H9 (cell line): ENCODE measurements around the gene DAND5. TPM values are rescaled to one million over a fixed set of nuclear protein-coding genes. Genes with fewer than 3 reads are reported as not detected.

ENCODE experiments used
- DNase-seq: peaks from one replicate; pipeline ENCODE4 v3.0.0-alpha.2; 2017
- H2AFZ ChIP-seq: one replicate; pipeline ENCODE4 v1.6.1; 2013; ENCODE audit warnings: mild to moderate bottlenecking, low read length, control low read depth, moderate library complexity
- H2AK5ac ChIP-seq: 2 replicates; pipeline ENCODE4 v1.6.1; 2013; ENCODE audit warnings: low read length, control low read depth, mixed read lengths; ENCODE audit not compliant: insufficient read length
- H2BK120ac ChIP-seq: one replicate; pipeline ENCODE4 v1.6.1; 2013; ENCODE audit warnings: low read depth, mild to moderate bottlenecking, low read length, control low read depth, inconsistent platforms; ENCODE audit not compliant: poor library complexity, severe bottlenecking
- H2BK12ac ChIP-seq: 2 replicates; pipeline ENCODE4 v1.6.1; 2013; ENCODE audit warnings: low read length, control low read depth, mixed read lengths, low read depth; ENCODE audit not compliant: insufficient read length
- H2BK15ac ChIP-seq: 2 replicates; pipeline ENCODE4 v1.6.1; 2013; ENCODE audit warnings: low read depth, low read length, control low read depth
- H2BK20ac ChIP-seq: one replicate; pipeline ENCODE4 v1.6.1; 2013; ENCODE audit warnings: low read depth, mild to moderate bottlenecking, low read length, control low read depth, inconsistent platforms; ENCODE audit not compliant: poor library complexity, severe bottlenecking
- H2BK5ac ChIP-seq: 2 replicates; pipeline ENCODE4 v1.6.1; 2013; ENCODE audit warnings: low read length, control low read depth, mixed read lengths; ENCODE audit not compliant: insufficient read length
- H3K14ac ChIP-seq: 2 replicates; pipeline ENCODE4 v1.6.1; 2013; ENCODE audit warnings: low read length, control low read depth; ENCODE audit not compliant: insufficient read depth
- H3K18ac ChIP-seq: 2 replicates; pipeline ENCODE4 v1.6.1; 2013; ENCODE audit warnings: low read depth, mild to moderate bottlenecking, mixed read lengths, low read length, control low read depth; ENCODE audit not compliant: insufficient read length
- H3K23ac ChIP-seq: 2 replicates; pipeline ENCODE4 v1.6.1; 2013; ENCODE audit warnings: low read length, control low read depth, mixed read lengths, low read depth; ENCODE audit not compliant: insufficient read length
- H3K23me2 ChIP-seq: 2 replicates; pipeline ENCODE4 v1.6.1; 2013; ENCODE audit warnings: low read depth, mild to moderate bottlenecking, mixed read lengths, low read length, control low read depth; ENCODE audit not compliant: insufficient read length, poor library complexity, severe bottlenecking
- H3K27ac ChIP-seq: 2 replicates; pipeline ENCODE4 v1.5.1; 2013; ENCODE audit warnings: low read length, control low read depth, mixed read lengths, low read depth; ENCODE audit not compliant: insufficient read length
- H3K27me3 ChIP-seq: 2 replicates; pipeline ENCODE4 v1.6.1; 2013; ENCODE audit warnings: low read length, control low read depth, inconsistent platforms; ENCODE audit not compliant: insufficient read depth
- H3K4ac ChIP-seq: 2 replicates; pipeline ENCODE4 v1.6.1; 2013; ENCODE audit warnings: low read depth, mild to moderate bottlenecking, control low read depth, inconsistent platforms, low read length, moderate library complexity
- H3K4me1 ChIP-seq: 2 replicates; pipeline ENCODE4 v1.6.1; 2013; ENCODE audit warnings: low read length, control low read depth, inconsistent platforms; ENCODE audit not compliant: insufficient read depth
- H3K4me2 ChIP-seq: 2 replicates; pipeline ENCODE4 v1.6.1; 2013; ENCODE audit warnings: low read length, control low read depth, mixed read lengths; ENCODE audit not compliant: insufficient read length, insufficient read depth
- H3K56ac ChIP-seq: 2 replicates; pipeline ENCODE4 v1.6.1; 2013; ENCODE audit warnings: low read depth, mild to moderate bottlenecking, mixed read lengths, low read length, control low read depth; ENCODE audit not compliant: insufficient read length
- H3K79me1 ChIP-seq: 2 replicates; pipeline ENCODE4 v1.6.1; 2013; ENCODE audit warnings: low read depth, mild to moderate bottlenecking, moderate library complexity, low read length, control low read depth, inconsistent platforms; ENCODE audit not compliant: insufficient read depth, poor library complexity, severe bottlenecking
- H3K79me2 ChIP-seq: 2 replicates; pipeline ENCODE4 v1.6.1; 2013; ENCODE audit warnings: low read length, control low read depth, inconsistent platforms; ENCODE audit not compliant: insufficient read depth
- H3K9ac ChIP-seq: 2 replicates; pipeline ENCODE4 v1.6.1; 2013; ENCODE audit warnings: low read length, control low read depth, mixed read lengths; ENCODE audit not compliant: insufficient read length; ENCODE audit errors: extremely low read depth
- H3K9me3 ChIP-seq: one replicate; pipeline ENCODE4 v1.6.1; 2013; ENCODE audit warnings: low read depth, low read length, inconsistent platforms; ENCODE audit not compliant: control insufficient read depth
- H3T11ph ChIP-seq: one replicate; pipeline ENCODE4 v1.6.1; 2013; ENCODE audit warnings: mild to moderate bottlenecking, low read length, control low read depth, inconsistent platforms
- H4K20me1 ChIP-seq: one replicate; pipeline ENCODE4 v1.6.1; 2013; ENCODE audit not compliant: control insufficient read depth, insufficient read length, insufficient read depth
- H4K5ac ChIP-seq: 2 replicates; pipeline ENCODE4 v1.6.1; 2013; ENCODE audit warnings: low read depth, mild to moderate bottlenecking, mixed read lengths, low read length, control low read depth; ENCODE audit not compliant: insufficient read length
- H4K8ac ChIP-seq: replicated peaks from 2 replicates; pipeline ENCODE4 v1.6.1; 2013; ENCODE audit warnings: low read length, control low read depth, mixed read lengths, low read depth; ENCODE audit not compliant: insufficient read length
- H4K91ac ChIP-seq: 2 replicates; pipeline ENCODE4 v1.6.1; 2013; ENCODE audit warnings: low read depth, mild to moderate bottlenecking, moderate library complexity, mixed read lengths, low read length, control low read depth; ENCODE audit not compliant: insufficient read length
- H3K27ac Mint-ChIP-seq, 3 experiments: 2 replicates in 2 of 3; 3 replicates in 1 of 3; pipeline ENCODE4 v1.8.0; 2020 to 2021; ENCODE audit warnings: mixed read lengths in 3 of 3, mild to moderate bottlenecking in 1 of 3, moderate library complexity in 1 of 3
- H3K27me3 Mint-ChIP-seq: 2 replicates; pipeline ENCODE4 v1.8.0; 2021; ENCODE audit warnings: low read depth, mild to moderate bottlenecking, moderate library complexity, mixed read lengths
- H3K36me3 Mint-ChIP-seq, 3 experiments: 2 replicates in 2 of 3; 3 replicates in 1 of 3; pipeline ENCODE4 v1.8.0; 2020 to 2021; ENCODE audit warnings: low read depth in 3 of 3, mixed read lengths in 3 of 3; ENCODE audit not compliant: insufficient read depth in 1 of 3
- H3K4me1 Mint-ChIP-seq, 2 experiments: 2 replicates each; pipeline ENCODE4 v1.8.0; 2020; ENCODE audit warnings: mixed read lengths in 2 of 2
- H3K4me3 Mint-ChIP-seq, 2 experiments: 2 replicates in 1 of 2; 3 replicates in 1 of 2; pipeline ENCODE4 v1.8.0; 2020 to 2021; ENCODE audit warnings: mild to moderate bottlenecking in 2 of 2, mixed read lengths in 2 of 2, moderate library complexity in 1 of 2
- H3K9me3 Mint-ChIP-seq, 2 experiments: 2 replicates in 1 of 2; 3 replicates in 1 of 2; pipeline ENCODE4 v1.8.0; 2020; ENCODE audit warnings: mild to moderate bottlenecking in 2 of 2, mixed read lengths in 2 of 2, moderate library complexity in 1 of 2
- CTCF ChIP-seq: fragments of 200-600 bp; sonication (generic); conservative IDR thresholded peaks from 3 replicates; pipeline ENCODE4 v1.8.0; 2021; ENCODE audit warnings: antibody characterized with exemption, mild to moderate bottlenecking
- WGBS: extraction: QIAGEN DNeasy Blood & Tissue Kit; methylation state at CpG from one replicate; pipeline ENCODE4 v1.1.7; 2013; ENCODE audit warnings: missing lambda C conversion rate, low lambda C conversion rate, mixed read lengths; ENCODE audit not compliant: insufficient read length; ENCODE audit errors: extremely low coverage; 5-methylcytosine and 5-hydroxymethylcytosine counted together
- total RNA-seq: library from RNA; stranded (reverse); gene quantifications from 2 replicates; pipeline ENCODE4 v1.2.1, GENCODE V29; 2021

Gene DAND5
- total RNA-seq, 1 experiment from 2014 or later = 0.11 TPM

DNA sequence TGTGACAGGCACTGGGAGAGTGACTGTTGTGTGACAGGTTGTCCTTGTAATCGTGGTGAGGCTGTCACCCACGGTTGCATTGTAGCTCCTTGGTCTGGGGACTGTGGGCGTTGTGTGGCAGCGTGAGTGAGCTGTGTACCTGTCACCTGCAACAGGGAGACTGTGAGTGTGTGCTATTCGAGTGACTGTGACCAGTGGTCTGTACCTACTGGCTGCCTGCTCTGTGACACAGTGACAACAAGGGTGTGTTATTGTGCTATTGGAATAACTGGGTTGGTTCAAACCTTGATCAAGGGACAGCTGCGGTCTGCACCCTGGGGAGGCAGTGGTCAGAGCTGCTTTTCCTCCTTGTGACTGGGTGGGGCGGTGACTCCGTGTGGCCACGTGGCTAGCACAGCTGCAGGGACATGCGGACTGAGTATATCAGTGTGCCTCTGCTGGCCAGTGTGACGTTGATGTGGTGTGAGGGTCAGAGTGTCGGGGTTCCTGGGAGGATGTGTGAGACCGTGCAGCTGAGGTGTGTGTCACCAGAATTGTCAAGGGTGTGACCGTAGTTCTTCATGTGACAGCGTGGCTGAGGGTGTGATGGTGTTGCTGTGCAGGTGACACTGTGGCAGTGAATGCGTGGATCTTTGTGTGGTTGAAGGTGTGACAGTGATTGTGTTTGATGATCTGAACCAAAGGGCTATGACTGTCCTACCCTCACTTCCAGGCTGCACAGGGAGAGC is 15.8 kb downstream of the DAND5 start:
- Histone ChIP-seq H4K20me1 (no peaks in the 10 kb centered on the region), H3K79me2 (no peaks in the 10 kb centered on the region), H2AFZ (no peak overlapping the region), H2BK20ac (no peak overlapping the region), H4K5ac (no peak overlapping the region), H2BK120ac (no peak overlapping the region), H3K79me1 (no peaks in the 10 kb centered on the region), H3K27ac (no peak overlapping the region), H3K9me3 (no peaks in the 10 kb centered on the region), H4K8ac (no peak overlapping the region), H3K4ac (no peak overlapping the region), H2BK12ac (no peak overlapping the region), H3K18ac (no peak overlapping the region), H3T11ph (no peak overlapping the region), H3K23me2 (no peaks in the 10 kb centered on the region), H2AK5ac (no peak overlapping the region), H3K4me1 (no peaks in the 10 kb centered on the region), H2BK5ac (no peak overlapping the region), H3K23ac (no peak overlapping the region), H4K91ac (no peak overlapping the region), H2BK15ac (no peak overlapping the region), H3K4me2 (no peak overlapping the region), H3K9ac (no peak overlapping the region), H3K56ac (no peak overlapping the region), H3K14ac (no peak overlapping the region), H3K27me3 (peaks cover 6% of the 10 kb centered on the region; the same call in 1 of the 2 replicates)
- peaks cover 6 to 9% of the 10 kb centered on the region in 2 experiments for H3K4me1 Mint-ChIP-seq
- no peak for TF ChIP-seq CTCF
- no peak overlapping the region; a peak in 1 of 7 replicates for H3K27ac Mint-ChIP-seq
- H3K4me3 Mint-ChIP-seq = peak overlapping the region in 1 of 2 experiments; percentile 50; a peak in 1 of 5 replicates
- WGBS = no CpG with 5 or more reads among the region's 16 CpGs
- H3K9me3 Mint-ChIP-seq = no peaks in the 10 kb centered on the region; a peak in 1 of 5 replicates
- no peaks in the 10 kb centered on the region; the same call in none of the 2 replicates for H3K27me3 Mint-ChIP-seq
- no peaks in the 10 kb centered on the region for H3K36me3 Mint-ChIP-seq
- peak; percentile 33 for DNase-seq
